DOHH2 (cell line): Measurements from ENCODE around the gene THAP3.

Source experiments
- H3F3A ChIP-seq: fragments of 200-600 bp; sonication (generic), shearing (Covaris generic); 2 replicates; pipeline ENCODE4 v1.6.0; 2016; ENCODE audit warnings: antibody characterized with exemption, mild to moderate bottlenecking; ENCODE audit not compliant: control insufficient read depth, insufficient read depth
- H3K27ac ChIP-seq: fragments of 200-600 bp; sonication (generic); 2 replicates; pipeline ENCODE4 v1.5.1; 2014; ENCODE audit warnings: low read depth, mild to moderate bottlenecking, low read length, moderate library complexity
- H3K27me3 ChIP-seq: fragments of 200-600 bp; sonication (generic); 2 replicates; pipeline ENCODE4 v1.6.1; 2014; ENCODE audit warnings: mild to moderate bottlenecking, low read length, mixed read lengths; ENCODE audit not compliant: control insufficient read depth
- H3K36me3 ChIP-seq: fragments of 200-600 bp; sonication (generic); 2 replicates; pipeline ENCODE4 v1.6.1; 2014; ENCODE audit warnings: mild to moderate bottlenecking, low read length, moderate library complexity, mixed read lengths; ENCODE audit not compliant: control insufficient read depth
- H3K4me1 ChIP-seq: fragments of 200-600 bp; sonication (generic); 2 replicates; pipeline ENCODE4 v1.6.1; 2014; ENCODE audit warnings: mild to moderate bottlenecking, low read length, mixed read lengths; ENCODE audit not compliant: control insufficient read depth
- H3K4me2 ChIP-seq: fragments of 200-600 bp; sonication (generic); 2 replicates; pipeline ENCODE4 v1.6.0; 2014; ENCODE audit warnings: mild to moderate bottlenecking, low read length, moderate library complexity
- H3K4me3 ChIP-seq: fragments of 200-600 bp; sonication (generic); 2 replicates; pipeline ENCODE4 v1.5.1; 2014; ENCODE audit warnings: mild to moderate bottlenecking, low read length, mixed read lengths
- H3K79me2 ChIP-seq: fragments of 200-600 bp; sonication (generic); 2 replicates; pipeline ENCODE4 v1.6.1; 2014; ENCODE audit warnings: mild to moderate bottlenecking, low read length, mixed read lengths; ENCODE audit not compliant: control insufficient read depth
- H3K9me2 ChIP-seq: fragments of 200-600 bp; sonication (generic); replicated peaks from 2 replicates; pipeline ENCODE4 v1.6.1; 2014; ENCODE audit warnings: mild to moderate bottlenecking, low read length, mixed read lengths; ENCODE audit not compliant: control insufficient read depth
- H3K9me3 ChIP-seq: fragments of 200-600 bp; sonication (generic); 2 replicates; pipeline ENCODE4 v1.6.1; 2014; ENCODE audit warnings: antibody characterized with exemption, low read length, mixed read lengths; ENCODE audit not compliant: control insufficient read depth, insufficient read depth
- H4K20me1 ChIP-seq: fragments of 200-600 bp; sonication (generic); 2 replicates; pipeline ENCODE4 v1.6.0; 2014; ENCODE audit warnings: low read depth, mild to moderate bottlenecking, antibody characterized with exemption, low read length, moderate library complexity; ENCODE audit not compliant: control insufficient read depth, insufficient read depth
- EZH2phosphoT487 ChIP-seq: fragments of 200-600 bp; sonication (generic); IDR thresholded peaks from 2 replicates; pipeline ENCODE4 v1.6.1; 2017; ENCODE audit warnings: borderline replicate concordance, mild to moderate bottlenecking, antibody characterized with exemption, low read length, moderate library complexity, mixed read lengths
- TF ChIP-seq, protein P1 (sequence below): fragments of 200-600 bp; sonication (generic); IDR thresholded peaks from one replicate; pipeline ENCODE4 v1.5.1; 2014; ENCODE audit warnings: antibody characterized with exemption, mild to moderate bottlenecking, low read depth, low read length; ENCODE audit not compliant: poor library complexity, severe bottlenecking

The THAP3 gene

DNA sequence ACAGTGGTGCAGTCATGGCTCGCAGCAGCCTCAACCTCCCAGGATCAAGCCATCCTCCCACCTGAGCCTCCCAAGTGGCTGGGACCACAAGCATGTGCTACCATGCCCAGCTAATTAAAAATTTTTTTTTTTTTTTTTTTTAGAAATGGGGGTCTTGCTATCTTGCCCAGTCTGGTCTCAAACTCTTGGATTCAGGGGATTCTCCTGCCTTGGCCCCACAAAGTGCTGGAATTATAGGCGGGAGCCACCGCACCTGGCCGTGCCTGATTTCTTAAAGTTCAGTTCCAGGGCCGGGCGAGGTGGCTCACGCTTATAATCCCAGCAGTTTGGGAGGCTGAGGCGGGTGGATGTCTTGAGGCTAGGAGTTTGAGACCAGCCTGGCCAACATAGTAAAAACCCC, 6.4 kb downstream of the THAP3 start:
- peaks cover 70% of the 10 kb centered on the region for H3K36me3 ChIP-seq

DNA sequence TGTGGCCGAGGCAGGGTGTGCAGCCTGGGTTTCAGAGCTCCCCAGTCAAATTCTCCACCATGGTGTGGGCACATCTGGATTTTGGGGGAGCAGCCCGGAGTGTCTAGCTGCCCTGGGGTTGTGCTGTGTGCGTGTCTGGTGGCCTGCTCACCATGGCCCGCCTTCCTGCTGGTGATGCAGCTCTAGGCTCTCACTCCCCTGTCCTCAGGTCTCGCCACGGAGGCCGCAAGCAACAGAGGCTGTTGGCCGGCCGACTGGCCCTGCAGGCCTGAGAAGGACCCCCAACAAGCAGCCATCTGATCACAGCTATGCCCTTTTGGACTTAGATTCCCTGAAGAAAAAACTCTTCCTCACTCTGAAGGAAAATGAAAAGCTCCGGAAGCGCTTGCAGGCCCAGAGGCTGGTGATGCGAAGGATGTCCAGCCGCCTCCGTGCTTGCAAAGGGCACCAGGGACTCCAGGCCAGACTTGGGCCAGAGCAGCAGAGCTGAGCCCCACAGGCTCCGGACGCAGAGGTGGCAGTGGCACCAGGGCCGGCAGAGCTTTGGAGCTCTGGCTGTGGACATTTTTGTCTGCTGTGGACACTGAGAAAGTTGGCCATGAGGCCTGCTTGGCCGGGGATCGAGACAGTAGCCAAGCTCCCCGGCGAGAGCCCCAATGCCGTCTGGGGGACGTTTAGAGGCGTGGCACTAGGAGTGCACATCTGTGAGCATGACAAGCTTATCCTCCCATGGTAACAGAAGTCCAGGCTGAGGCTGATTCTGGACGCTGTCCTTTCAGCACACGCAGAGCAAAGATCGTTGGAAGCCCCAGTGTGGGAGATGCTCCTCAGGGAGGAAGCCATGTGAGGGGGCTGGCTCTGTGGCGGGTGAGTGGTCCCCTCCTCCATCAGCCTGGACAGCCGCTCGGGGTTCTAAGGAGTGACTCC, 8.2 kb downstream of the THAP3 start:
- Histone ChIP-seq H3K27ac (no peak overlapping the region), H3K4me1 (peaks cover 5% of the 10 kb centered on the region), H3K9me3 (no peaks in the 10 kb centered on the region), H3K4me2 (no peak overlapping the region), H3K9me2 (no peaks in the 10 kb centered on the region), H4K20me1 (peaks cover 3% of the 10 kb centered on the region; the same call in 1 of the 2 replicates), H3K27me3 (no peaks in the 10 kb centered on the region), H3K36me3 (peaks cover 79% of the 10 kb centered on the region), H3F3A (peaks cover 2% of the 10 kb centered on the region; the same call in 1 of the 2 replicates), H3K79me2 (peaks cover 8% of the 10 kb centered on the region), H3K4me3 (no peak overlapping the region)
- TF ChIP-seq, protein P1, sequence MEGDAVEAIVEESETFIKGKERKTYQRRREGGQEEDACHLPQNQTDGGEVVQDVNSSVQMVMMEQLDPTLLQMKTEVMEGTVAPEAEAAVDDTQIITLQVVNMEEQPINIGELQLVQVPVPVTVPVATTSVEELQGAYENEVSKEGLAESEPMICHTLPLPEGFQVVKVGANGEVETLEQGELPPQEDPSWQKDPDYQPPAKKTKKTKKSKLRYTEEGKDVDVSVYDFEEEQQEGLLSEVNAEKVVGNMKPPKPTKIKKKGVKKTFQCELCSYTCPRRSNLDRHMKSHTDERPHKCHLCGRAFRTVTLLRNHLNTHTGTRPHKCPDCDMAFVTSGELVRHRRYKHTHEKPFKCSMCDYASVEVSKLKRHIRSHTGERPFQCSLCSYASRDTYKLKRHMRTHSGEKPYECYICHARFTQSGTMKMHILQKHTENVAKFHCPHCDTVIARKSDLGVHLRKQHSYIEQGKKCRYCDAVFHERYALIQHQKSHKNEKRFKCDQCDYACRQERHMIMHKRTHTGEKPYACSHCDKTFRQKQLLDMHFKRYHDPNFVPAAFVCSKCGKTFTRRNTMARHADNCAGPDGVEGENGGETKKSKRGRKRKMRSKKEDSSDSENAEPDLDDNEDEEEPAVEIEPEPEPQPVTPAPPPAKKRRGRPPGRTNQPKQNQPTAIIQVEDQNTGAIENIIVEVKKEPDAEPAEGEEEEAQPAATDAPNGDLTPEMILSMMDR: no peak
- TF ChIP-seq EZH2phosphoT487: no peak

More for the DNA sequence above, 6.4 kb downstream of the THAP3 start:
- no peaks in the 10 kb centered on the region for H3K27me3 ChIP-seq
- H3K9me3 ChIP-seq: no peaks in the 10 kb centered on the region
- H4K20me1 ChIP-seq: peaks cover 9% of the 10 kb centered on the region
- H3K27ac ChIP-seq: no peak overlapping the region
- no peak overlapping the region for H3K4me3 ChIP-seq
- H3F3A ChIP-seq: peaks cover 12% of the 10 kb centered on the region
- peaks cover 23% of the 10 kb centered on the region for H3K4me1 ChIP-seq
- TF ChIP-seq, protein P1: no peak
- no peak overlapping the region for H3K4me2 ChIP-seq
- H3K9me2 ChIP-seq: no peaks in the 10 kb centered on the region
- peaks cover 26% of the 10 kb centered on the region for H3K79me2 ChIP-seq

DNA sequence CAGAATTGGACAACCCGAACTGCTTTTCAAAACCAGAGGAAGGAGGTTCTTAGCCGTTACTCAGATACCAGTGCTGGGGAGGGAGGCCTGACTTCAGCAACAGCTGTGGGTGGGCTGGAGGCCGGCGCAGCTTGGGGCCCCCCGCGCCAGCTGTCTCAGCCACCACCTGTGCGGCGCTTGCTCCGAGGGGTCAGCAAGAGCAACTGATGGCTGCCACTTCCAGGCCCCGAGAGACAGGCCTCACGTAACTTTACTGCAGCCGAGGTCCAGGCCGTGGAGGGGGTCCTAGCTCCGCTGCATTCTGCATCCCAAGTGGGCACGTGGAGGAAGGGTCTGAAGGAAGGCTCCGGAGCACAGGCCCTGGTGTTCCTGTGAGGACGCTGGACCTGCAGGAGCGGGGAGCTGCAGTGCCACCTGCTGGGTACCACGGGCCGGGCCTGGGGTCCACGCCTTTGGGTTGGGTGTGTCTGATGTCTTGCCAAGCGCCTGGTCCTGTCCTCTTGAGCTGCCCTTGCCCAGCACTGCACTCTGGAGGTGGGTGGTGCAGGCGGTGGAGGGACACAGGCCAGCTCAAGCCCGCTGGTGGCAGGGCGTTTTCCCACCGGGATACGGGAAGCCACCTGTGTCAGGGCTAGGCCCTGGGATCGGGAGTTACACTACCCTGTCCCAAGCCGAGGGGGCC, 9.8 kb downstream of the THAP3 start:
- no peak overlapping the region for H3K27ac ChIP-seq
- no peaks in the 10 kb centered on the region for H3K4me1 ChIP-seq
- no peak overlapping the region for H3K4me3 ChIP-seq
- H4K20me1 ChIP-seq: no peaks in the 10 kb centered on the region; the same call in 1 of the 2 replicates
- no peaks in the 10 kb centered on the region for H3K9me2 ChIP-seq
- no peaks in the 10 kb centered on the region for H3K27me3 ChIP-seq
- H3K36me3 ChIP-seq: peaks cover 74% of the 10 kb centered on the region
- H3K9me3 ChIP-seq: no peaks in the 10 kb centered on the region
- no peak overlapping the region for H3K4me2 ChIP-seq
- peaks cover 2% of the 10 kb centered on the region; the same call in 1 of the 2 replicates for H3F3A ChIP-seq
- TF ChIP-seq, protein P1: peak; percentile 68
- no peak for TF ChIP-seq EZH2phosphoT487
- H3K79me2 ChIP-seq: no peaks in the 10 kb centered on the region
